Measurements from ENCODE around the gene GYPA.
"Not testable (repeated sequence)": the region's sequence is repeated elsewhere in the genome, so short reads cannot be mapped to it uniquely, and the experiment has no call there.

DNA sequence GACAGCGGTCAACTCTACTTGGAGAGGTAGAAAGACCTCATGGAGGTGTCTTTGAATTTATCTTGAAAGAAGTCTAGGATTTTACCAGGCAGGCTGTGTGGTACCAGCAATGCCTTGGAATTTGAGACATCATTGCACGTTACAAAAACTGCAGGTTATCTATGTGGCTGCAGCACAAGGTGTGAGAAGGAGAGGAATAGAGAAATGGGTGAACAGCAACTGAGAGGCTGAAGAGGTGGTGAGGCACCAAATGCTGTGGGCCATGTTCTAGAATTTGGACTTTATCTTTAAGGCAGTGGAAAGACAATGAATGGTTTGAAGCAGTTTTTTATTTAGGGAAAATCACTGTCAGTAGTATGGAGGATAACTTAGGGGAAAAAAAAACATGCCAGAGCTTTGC is 15.4 kb downstream of the GYPA start:
- TF ChIP-seq, protein P1, sequence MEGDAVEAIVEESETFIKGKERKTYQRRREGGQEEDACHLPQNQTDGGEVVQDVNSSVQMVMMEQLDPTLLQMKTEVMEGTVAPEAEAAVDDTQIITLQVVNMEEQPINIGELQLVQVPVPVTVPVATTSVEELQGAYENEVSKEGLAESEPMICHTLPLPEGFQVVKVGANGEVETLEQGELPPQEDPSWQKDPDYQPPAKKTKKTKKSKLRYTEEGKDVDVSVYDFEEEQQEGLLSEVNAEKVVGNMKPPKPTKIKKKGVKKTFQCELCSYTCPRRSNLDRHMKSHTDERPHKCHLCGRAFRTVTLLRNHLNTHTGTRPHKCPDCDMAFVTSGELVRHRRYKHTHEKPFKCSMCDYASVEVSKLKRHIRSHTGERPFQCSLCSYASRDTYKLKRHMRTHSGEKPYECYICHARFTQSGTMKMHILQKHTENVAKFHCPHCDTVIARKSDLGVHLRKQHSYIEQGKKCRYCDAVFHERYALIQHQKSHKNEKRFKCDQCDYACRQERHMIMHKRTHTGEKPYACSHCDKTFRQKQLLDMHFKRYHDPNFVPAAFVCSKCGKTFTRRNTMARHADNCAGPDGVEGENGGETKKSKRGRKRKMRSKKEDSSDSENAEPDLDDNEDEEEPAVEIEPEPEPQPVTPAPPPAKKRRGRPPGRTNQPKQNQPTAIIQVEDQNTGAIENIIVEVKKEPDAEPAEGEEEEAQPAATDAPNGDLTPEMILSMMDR (IDR thresholded peaks at IDR 0.05 in 8 of 11, conservative IDR thresholded peaks at IDR 0.05 in 3 of 11): not testable (repeated sequence)
- TF ChIP-seq POLR2A, POLR2AphosphoS5 (IDR thresholded peaks at IDR 0.05): not testable (repeated sequence)

Data from spleen (tissue), 7 donors.